NCI-H2107 treated with DMSO at 0.1 percent for 48 hours (cell line): ENCODE measurements around the gene KCNA1.
"Not testable (repeated sequence)": the region's sequence is repeated elsewhere in the genome, so short reads cannot be mapped to it uniquely, and the experiment has no call there.

Experiments
- DNase-seq: peaks from one replicate; lab custom pipeline; 2025; ENCODE audit not compliant: unreplicated experiment; lab: John Stamatoyannopoulos, UW

KCNA1 gene

DNA sequence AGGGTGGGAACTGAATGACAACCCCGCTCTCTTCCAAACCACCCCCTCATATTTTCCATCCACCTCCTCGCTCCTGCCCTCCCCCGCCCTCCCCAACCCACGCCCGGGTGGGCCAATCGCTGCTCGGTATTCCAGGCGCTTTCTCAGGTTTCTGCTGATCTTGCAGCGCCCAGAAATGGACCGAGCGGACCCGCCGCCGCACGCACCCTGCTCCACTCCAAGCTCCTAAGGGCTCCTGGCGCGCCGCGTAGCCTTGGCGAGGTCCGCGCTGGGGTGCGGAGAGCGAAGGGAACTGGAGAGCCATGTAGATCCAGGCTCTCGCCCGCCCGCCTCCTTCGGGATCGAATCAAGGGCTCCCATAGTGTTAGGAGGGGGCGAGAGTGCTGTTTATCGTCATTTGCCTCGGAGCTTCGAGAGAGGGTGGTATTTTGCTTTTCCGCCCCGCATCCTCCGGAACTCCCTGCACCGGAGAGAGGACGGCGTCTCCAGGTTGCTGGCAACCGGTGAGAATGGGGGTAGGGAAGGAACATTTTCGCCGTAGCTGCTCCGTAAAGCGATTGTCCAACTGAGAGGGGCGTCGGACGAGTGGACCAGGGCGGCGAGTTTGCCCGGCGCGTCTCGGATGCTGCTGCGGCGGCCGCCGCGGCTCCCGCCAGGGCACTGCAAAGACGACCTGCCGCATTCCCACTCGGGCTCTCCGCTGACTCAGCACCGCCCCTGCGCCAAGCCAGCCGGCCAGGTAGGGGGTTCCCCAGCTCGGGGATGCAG lies at the start of gene KCNA1:
Gene KCNA1, plus strand, starts transcription at position 172 of the 768 bp plus-strand sequence. CDS start 1,474 bp downstream, outside the sequence.
- DNase-seq, result peak; percentile 60

DNA sequence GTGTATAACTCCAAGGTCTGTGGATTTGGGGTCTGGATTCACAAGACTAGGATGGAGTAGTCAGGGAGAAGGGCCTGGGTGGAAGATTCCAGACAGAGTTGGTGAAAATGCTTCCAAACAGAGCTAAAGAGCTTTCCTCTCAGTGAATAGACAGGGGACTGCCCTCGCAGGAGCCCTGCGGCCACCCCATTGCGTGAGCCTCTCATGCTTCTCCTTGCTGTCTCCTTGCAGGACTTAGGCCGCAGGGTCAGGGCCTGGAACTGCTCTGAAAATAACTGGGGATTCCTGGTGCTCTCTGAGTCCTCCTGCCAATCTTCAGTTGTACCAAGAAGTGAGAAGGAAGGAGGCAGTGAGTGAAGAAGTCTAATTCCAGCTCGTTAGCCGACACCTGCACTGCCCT lies 49.0 kb upstream of the KCNA1 start:
- no peak for DNase-seq

DNA sequence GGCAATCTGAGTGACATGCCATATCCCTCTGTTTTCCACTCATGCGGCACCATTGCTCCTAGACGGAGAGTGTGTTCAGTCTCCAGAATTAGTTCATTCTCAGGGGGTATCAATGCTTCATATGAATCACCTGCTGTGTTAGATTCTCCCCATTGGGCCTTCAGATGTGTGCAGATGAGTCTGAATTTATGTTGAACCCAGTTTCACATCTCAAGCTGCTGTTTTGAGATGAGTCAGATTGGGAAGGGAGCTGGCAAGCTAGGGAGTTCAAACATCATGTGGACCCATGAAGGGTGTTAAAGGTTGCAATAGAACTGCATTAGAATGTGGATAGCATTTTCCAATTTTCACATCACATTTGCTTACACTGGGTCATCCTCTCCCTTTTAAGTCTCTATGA lies 46.9 kb upstream of the KCNA1 start:
- no peak for DNase-seq

DNA sequence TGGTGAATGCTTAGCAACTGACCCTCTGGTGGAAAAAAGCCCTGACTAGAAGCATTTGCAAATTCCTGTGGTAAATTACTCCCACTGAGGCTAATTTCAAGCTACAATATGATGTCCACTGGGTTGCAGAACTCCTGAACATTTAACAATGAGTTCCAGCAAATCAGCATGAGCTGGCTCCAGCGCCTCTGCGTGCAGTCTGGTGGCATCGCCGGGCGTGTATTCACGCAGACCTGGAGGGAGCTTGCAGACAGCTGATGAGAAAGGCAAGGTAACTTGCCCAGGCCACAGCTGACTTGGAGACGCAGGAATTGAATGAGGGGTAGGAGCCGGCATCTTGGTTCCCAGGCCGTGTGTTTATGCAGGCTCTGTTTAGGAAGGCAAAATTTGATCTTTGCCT lies 45.1 kb upstream of the KCNA1 start:
- DNase-seq, result no peak

DNA sequence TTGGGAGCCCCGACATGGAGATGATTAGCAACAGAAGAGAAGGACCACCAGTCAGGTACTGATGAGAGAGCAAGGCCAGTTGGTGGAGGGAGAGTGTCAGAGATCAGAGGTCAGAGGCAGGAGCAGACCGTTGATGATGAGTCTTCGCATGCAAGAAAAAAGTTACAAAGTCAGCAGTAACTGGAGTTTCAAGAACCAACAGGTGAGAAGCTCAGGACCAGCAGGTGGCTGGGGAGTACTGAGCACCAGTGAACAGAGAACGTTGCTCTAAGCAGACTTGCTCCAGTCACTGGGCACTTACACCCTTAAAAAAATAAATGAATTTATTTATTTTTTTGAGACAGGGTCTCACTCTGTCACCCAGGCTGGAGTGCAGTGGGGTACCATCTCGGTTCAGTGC lies 44.5 kb upstream of the KCNA1 start:
- no peak for DNase-seq

DNA sequence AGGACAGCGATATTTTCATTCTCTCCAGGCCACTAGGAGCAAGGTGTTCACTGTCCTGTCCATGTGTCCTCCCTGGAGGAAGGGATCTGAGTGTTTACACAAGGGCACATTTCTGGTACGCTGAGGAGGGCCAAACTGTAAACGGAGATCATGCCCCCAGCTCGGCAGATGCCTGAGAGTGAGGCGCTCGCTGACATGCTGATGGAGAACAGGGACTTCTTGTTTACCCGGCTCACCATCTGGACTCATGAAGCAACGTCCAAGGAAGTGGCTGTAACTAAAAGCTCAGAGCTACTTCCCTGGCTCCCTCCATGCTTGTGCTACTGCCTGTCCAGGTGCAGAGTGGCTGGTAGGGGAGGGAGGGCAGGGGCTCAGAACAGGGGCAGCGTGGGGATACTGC lies 43.4 kb upstream of the KCNA1 start:
- DNase-seq, result no peak

DNA sequence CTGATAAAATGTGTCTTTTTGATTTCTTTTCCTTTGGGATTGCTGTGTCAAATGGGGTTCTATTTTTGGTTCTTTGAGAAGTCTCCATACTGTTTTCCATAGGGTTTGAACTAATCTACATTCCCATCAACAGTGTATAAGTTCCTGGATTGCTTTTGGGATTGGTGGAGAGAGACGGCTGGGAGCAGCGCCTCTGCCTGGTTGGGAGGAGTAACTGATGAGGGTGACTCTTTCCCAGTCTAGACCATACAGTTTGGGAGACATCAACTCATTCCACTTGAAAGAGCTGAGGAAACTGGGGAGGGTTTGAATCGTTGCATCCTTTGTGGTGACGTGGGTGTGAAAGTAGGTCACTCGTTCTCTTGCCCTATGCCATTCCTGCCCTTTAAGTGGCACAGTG lies 42.3 kb upstream of the KCNA1 start:
- no peak for DNase-seq

DNA sequence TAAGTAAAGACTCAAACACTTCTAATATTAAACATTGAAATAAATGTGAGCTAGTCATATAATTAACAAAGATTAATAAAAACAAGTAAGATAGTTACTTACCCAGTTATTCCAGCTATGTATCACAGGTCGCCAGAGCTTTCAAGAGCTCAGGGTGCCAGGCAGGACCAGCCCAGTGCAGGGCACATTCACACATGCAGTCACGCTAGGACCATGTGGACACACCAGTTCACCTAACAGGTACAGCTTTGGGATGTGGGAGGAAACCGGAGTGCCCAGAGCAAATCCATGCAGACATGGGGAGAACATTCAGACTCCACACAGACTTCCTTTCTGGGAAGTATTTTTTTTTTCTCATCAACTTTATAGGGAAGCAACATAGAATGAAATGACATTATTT lies 39.3 kb upstream of the KCNA1 start:
- no peak for DNase-seq

DNA sequence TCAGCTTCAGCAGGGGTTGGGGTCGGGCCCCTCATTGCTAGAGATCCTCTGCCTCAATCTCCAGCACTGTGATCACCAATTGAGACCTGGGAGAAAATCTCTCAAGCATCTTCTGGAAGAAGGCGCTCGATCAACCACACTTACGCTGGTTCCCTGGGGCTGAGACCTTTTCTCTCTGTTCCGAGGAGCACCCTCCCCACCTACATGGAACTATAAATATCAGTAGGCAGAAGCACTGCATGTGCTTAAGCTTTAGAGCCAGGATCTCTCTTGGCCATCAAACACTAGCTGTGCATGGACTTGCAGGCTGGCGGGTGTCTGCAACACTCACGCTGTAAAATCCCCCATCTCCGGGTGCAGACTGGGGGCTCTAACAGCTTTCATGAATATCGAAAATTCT lies 38.2 kb upstream of the KCNA1 start:
- DNase-seq, result no peak

DNA sequence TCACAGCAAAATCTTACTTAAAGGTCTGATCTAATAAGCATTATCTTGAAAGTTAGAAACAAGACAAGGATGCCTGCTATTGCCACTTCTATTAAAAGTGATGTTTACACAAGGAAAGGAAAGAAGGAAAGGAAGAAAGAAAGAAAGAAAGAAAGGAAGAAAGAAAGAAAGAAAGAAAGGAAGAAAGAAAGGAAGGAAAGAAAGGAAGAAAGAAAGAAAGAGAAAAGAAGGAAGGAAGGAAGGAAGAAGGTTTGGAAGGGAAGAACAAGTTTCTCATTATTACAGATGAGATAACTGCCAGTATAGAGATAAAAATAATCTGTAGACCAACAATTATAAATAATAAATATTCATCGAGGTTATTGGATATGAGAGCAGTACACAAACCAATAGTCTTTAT lies 35.8 kb upstream of the KCNA1 start:
- DNase-seq, result no peak

DNA sequence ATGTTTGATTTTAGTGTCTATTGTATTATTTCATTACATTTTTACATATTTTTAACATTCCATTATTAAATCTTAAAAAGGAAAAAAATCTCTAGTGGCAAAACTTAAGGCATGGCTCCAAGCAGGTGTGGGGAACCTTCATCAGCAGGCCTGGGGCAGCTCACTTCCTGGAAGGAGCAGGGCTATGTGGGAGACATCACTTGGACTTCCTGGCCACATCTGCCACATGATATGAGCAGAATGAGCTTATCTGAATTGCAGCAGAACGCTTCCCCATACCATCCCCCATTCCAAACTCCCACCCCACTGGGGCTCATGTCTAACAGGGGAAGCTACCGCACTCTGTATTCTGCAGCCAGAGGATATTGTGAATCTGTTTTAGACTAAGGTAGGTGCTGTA lies 35.0 kb upstream of the KCNA1 start:
- DNase-seq, result no peak

DNA sequence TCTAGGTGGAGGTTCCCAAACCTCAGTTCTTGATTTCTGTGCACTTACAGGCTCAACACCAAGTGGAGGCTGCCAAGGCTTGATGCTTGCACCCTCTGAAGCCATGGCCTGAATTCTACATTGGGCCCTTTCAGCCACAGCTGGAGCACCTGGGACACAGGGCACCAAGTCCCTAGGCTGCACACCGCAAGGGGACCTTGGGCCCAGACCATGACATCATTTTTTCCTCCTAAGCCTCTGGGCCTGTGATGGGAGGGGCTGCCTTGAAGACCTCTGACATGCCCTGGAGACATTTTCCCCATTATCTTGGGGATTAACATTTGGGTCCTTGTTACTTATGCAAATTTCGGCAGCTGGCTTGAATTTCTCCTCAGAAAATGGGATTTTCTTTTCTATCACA lies 30.2 kb upstream of the KCNA1 start:
- not testable (repeated sequence) for DNase-seq

DNA sequence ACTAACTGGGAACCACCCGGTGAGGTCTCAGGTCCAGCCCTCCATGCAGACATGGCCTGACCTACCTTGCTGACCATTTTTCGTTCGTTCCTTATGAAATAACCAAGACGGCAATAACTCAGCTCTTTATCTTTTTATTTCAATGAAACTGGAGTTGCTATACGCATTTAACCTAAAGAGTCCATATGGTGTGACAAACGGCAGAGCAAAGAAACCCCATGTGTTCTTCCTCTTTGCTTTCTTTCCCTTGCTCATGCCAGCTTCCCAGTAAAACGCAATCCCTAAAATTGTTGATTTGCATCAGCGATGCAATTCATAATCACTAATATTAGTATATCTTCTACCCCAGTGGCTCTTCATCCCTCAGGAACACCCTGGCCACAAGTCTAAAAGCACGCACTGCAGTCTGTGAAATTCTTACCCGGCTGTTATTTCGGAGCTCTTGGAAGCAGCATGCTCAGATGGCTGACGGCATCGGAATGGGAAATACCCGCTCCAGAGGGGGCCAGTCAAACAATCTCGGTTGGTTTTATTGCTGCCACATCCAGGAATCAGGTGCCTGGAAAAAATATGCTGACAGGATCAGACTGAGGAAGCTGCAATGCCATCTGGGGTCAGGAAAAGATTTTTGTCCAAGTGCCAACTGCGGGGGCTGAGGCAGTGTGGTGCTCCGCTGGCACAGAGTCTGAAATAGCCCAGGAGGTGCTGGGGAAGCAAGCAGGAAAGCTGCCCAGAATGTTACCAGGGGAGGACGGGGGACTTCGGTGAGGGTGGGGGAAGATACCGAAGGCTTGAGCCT lies 28.2 kb upstream of the KCNA1 start:
- DNase-seq, result no peak

DNA sequence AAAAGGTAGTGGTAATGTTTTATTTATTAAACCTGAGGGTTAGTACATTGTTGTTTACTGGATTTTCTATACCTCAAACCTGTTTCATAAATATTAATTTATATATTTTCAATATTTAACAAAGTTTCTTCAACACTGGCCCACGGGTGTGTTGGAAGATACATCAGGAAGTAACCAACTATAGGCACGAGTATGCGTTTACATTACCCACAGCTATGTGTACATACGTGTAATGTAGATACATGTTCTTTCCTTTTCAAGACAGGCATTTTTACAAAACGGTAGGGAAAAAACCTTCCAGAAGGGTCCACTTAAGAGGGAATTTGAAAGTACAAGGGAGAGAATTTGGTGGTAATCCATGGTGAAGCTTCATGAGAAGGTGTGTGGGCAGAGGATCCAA lies 17.8 kb upstream of the KCNA1 start:
- no peak for DNase-seq

DNA sequence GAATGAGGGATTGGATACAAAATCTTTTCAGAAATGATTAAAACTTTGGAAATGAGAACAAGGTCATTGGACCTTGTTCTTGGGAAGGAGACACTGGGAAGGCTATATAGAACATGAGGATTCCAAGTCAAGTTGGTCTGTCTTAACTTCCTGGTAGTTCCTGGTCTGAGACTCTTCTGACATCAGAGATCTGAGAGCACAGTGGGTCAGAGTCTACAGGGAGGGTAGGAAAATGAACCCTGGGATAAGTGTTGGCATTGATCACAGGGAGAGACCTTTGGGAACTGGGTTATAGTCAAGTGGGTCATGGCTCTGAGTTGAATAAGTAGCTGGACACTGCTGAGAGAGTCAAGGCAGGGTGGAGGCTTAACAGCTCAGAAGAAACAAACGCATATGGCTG lies 17.3 kb upstream of the KCNA1 start:
- no peak for DNase-seq

DNA sequence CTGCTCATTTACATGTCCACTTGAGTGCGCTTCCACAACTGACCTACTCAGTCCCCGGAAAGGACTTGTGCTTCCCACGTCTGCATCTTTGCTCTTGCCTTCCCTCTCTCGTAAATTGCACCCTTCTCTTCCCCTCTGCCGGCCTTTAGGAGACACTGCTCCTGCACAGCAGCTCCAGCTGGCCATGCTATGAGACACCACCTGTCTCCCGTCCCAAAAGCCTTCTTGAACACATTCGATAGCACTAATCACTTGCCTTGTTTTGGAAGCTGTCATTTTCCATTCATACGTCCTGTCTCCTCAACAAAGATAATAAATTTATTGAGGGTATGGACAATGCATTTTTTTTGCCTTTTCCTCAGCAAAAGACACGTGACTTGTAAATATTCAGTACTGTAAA lies 15.7 kb upstream of the KCNA1 start:
- no peak for DNase-seq

DNA sequence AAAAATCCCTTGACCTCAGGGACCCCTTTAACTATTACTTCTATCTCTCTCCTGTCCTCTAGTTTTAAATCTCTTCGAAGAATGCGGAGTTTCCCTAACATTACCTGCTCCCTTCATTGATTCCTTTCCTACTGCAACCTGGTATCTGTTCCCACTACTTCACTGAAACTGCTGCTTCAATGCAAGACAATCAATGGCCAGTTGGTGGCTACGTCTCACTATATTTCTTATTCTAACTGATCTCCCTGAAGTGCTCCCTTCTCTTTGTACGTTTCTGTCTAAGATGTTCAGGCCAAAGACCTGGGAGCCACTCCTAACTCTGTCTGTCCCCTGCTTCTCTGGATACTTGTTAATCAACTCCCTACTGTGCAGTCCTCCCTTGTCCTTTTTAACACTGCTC lies 10.3 kb upstream of the KCNA1 start:
- peak; percentile 58 for DNase-seq

DNA sequence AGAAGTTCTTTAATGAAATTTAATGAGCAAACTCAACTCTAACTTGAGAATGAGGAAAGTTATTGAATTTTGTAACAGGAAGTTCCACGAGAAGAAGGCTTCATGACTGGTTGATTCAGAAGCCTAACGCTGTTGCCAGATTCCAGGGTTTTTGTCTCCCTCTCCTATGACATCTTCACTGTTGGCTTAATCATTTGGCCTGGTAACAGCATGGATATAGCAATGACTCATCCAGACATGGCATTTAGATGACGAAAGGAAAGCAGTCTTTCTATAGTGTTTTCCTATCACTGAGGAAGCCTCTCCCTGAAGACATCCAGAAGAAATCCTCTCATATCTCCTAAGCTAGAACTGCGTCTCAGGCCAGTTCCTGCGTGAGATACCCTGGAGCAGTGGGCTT lies 9.4 kb upstream of the KCNA1 start:
- no peak for DNase-seq

DNA sequence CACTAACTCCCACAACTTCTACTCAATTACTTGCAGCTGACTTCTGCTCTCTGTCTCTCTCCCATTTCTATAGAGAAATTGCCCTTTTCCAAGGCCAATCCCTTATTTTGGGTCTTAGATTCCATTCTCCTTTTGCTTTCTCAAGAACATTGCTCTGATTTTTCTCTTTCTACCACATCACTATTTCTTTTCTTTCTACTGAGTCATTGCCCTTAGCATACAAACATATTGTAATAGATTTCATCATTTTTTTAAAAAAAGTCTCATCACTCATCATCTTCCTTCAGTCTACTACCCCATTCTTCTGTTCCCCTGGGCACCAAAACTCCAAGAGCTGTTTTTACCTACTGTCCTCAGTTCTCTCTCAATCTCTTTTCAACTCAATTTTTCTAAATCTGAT lies 4.4 kb upstream of the KCNA1 start:
- no peak for DNase-seq

DNA sequence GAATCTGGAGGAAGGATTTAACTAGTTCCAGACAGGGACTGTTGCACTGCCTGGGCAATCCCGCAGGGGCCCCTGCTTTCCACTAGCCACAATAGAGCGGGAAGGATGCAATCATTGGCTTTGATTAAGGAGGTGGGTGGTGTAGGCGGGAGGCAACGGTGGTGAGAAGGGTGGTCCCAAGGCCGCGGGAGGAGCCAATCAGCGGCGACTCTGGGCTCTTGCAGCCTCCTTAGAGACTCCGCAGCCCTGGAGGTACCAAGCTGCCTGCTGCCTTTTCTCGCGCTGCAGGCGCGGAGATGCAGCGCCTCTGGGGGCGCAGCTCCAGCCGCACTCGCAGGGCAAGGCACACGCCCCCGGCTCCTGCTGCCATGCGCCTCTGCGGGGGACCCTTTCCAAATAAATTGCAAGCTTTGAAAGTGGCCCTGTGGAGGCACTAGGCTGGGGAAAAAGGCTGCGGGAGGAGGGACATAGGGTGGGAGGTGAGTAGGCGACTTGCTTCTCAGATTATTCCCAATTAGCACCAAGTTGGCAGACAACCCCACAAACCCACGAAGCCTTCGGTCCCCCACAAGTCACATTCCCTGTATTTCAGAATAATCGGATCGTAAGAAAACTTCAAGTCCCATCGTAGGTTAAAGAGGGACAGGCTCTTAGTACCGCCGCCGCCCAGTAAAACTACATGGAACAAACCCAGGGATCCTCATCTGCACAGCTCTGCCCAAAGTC lies 858 bp upstream of the KCNA1 start:
- peak; percentile 39 for DNase-seq

DNA sequence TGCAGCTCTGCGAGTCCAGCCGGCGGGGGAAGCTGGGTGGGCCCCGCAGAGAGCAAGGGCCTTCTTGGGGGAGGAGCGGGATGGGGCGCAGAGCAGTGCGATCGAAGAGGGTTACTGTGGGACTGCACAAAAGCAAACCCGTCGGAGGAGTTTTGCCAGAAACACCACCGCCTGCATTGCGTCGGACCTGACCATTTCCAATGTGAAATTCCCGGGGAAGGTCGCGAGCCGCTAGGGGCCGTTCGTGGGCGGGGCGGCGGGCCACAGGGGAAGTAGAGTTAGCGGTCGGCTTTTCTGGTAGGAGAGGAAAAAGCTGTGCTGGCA lies 333 bp upstream of the KCNA1 start:
- DNase-seq, result no peak
